ENCODE results near the gene NHEJ1. TPM values are rescaled to one million over a fixed set of nuclear protein-coding genes. Genes with fewer than 3 reads are reported as not detected.

NHEJ1 gene
- total RNA-seq, 4 donors from 2014 or later = 8.6 to 13.8 (median 11.9) TPM

DNA sequence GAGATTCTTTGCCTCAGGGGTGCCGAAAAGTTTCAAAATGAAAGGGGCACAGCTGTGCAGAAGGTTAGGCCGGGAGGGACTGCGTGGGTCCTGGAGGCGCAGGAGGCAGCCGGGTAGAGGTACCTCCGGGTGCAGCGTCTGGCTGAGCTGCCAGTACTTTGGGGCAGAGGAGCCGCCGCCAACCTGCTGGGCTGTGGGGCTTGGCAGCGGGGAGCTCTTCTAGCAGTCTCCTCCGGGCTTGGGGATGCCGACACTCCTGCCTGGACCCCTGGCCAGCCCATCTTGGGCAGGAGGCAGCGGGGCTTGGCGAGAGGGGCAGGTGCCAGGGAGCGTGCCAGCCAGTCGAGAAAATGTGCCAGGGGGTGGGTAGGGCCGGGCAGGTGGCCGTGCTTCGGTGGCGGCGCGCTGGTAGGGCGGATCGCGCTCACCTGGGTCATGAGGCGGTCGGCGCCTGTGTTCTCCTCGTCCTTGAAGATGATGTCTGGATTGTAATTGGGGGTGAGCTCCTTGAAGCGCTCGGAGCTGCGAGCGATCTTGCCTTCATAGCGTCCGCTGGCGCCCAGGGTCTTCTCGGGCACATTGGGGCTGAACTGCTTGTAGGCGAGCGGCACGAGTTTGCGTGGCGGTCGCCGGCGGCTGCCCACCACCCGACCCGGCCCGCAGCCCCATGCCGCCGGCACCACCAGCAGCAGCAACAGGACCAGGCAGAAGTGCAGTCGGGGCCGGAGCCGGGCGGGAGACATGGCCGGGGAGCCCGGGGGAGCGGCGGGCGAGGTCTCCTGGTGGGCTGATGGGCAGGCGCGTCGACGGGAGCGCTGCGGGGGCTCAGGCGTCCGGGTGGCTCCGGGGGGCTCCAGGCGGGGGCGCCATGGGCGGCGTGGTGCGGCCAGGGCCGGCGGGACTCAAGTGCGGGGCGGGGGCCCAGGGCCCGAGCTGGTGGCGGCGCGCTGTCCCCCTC, 100.6 kb downstream of the NHEJ1 start:
- Histone ChIP-seq H3K36me3 (no peaks in the 10 kb centered on the region), H3K27me3 (peaks cover 42% of the 10 kb centered on the region)

DNA sequence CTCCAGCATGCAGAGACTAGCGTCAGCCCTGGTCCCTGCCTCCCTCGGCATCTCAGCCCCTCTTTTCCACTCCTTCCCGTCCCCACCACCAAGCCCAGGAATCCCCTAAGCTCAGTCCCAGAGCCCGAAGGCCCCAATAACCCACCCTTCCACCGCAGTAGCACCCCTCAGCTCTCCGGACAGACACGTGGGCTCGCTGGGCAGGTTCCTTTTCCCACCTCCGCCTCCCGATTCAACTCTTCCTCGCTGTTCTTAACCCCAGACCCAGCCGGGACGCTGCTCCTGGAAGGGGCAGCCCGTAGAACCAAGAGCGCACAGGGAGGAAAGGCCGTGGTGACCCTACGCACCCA, 101.3 kb downstream of the NHEJ1 start:
- no peak for DNase-seq
- peaks cover 42% of the 10 kb centered on the region for H3K27me3 ChIP-seq
- H3K9me3 ChIP-seq = no peaks in the 10 kb centered on the region
- no peak overlapping the region for H3K27ac ChIP-seq
- H3K4me3 ChIP-seq (replicated peaks in 1 of 3) = no peak overlapping the region
- WGBS, 2 donors = 3 to 7% methylated on average over 12 to 16 of the region's 17 CpGs
- TF ChIP-seq POLR2A (IDR thresholded peaks at IDR 0.05) = no peak
- H3K36me3 ChIP-seq = no peaks in the 10 kb centered on the region
- peaks cover 21 to 36% of the 10 kb centered on the region in 2 donors for H3K4me1 ChIP-seq
- intact Hi-C loops (cut with DNase I) = loop anchor here (5.0 kb wide), 1 partner anchor 238 kb away; no protein-coding TSS in a partner anchor

More for the DNA sequence above, 100.6 kb downstream of the NHEJ1 start:
- no peak for TF ChIP-seq POLR2A (IDR thresholded peaks at IDR 0.05)
- TF ChIP-seq, protein P1, sequence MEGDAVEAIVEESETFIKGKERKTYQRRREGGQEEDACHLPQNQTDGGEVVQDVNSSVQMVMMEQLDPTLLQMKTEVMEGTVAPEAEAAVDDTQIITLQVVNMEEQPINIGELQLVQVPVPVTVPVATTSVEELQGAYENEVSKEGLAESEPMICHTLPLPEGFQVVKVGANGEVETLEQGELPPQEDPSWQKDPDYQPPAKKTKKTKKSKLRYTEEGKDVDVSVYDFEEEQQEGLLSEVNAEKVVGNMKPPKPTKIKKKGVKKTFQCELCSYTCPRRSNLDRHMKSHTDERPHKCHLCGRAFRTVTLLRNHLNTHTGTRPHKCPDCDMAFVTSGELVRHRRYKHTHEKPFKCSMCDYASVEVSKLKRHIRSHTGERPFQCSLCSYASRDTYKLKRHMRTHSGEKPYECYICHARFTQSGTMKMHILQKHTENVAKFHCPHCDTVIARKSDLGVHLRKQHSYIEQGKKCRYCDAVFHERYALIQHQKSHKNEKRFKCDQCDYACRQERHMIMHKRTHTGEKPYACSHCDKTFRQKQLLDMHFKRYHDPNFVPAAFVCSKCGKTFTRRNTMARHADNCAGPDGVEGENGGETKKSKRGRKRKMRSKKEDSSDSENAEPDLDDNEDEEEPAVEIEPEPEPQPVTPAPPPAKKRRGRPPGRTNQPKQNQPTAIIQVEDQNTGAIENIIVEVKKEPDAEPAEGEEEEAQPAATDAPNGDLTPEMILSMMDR (IDR thresholded peaks at IDR 0.05) = no peak
- DNase-seq = no peak
- Histone ChIP-seq H3K9me3 (no peaks in the 10 kb centered on the region), H3K4me3 (replicated peaks in 1 of 3) (peak overlapping the region in 1 of 3 donors; percentile 17), H3K27ac (no peak overlapping the region), H3K4me1 (peaks cover 21 to 36% of the 10 kb centered on the region in 2 donors)
- 0 to 2% methylated on average over 8 to 47 of the region's 81 CpGs for WGBS, 2 donors
- intact Hi-C loops (cut with DNase I) = loop anchor here (5.0 kb wide), 1 partner anchor 237 kb away; no protein-coding TSS in a partner anchor

DNA sequence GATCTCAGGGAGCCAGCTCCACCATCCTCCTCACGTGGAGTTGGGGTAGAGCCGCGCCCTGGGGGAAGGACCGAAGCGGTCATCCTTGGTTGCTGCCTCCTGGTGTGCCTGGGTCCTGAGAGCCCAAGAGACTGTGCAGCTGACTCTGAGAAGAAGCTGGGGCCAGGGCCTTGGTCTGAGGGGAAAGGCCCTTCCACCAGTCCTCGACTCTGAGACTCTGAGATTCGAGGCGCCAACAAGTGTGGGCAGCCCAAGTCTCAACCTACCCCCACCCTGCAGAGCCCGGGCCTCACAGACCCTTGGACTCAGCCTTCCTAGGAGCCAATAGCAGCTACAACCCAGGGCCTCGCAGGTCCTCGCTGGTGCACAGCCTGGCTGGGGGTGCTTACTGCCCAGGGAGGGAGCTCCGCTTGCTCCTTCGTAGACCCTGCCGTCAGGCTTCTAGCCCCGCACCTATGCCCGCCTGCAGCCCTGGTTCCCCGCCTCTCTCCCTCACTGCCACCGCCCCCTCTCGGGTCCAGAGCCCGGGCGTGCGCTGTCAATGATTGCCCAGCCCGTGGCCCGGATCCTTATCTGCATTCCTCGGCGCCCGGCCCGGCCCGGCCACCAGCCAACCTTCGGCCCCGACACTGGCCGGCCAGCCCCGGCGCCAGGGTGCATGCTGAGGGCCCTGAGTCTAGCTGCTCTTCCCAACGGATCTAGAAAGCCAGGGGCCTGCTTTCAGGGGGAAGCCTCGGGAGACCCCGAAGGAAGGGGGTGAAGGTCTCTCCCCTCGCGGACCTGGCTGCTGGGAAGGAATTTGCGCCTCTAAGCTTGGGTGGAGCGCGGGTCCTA, 101.9 kb downstream of the NHEJ1 start:
- WGBS, 2 donors = 2 to 6% methylated on average over 10 to 26 of the region's 42 CpGs
- intact Hi-C loops (cut with DNase I) = loop anchor here (5.0 kb wide), 1 partner anchor 239 kb away; no protein-coding TSS in a partner anchor
- Histone ChIP-seq H3K4me3 (replicated peaks in 1 of 3) (no peak overlapping the region), H3K9me3 (no peaks in the 10 kb centered on the region), H3K27me3 (peaks cover 42% of the 10 kb centered on the region), H3K4me1 (peaks cover 21 to 36% of the 10 kb centered on the region in 2 donors), H3K36me3 (no peaks in the 10 kb centered on the region), H3K27ac (no peak overlapping the region)
- TF ChIP-seq, protein P1 (IDR thresholded peaks at IDR 0.05) = no peak
- TF ChIP-seq POLR2A (IDR thresholded peaks at IDR 0.05) = no peak
- DNase-seq = peak; percentile 54 to 64

DNA sequence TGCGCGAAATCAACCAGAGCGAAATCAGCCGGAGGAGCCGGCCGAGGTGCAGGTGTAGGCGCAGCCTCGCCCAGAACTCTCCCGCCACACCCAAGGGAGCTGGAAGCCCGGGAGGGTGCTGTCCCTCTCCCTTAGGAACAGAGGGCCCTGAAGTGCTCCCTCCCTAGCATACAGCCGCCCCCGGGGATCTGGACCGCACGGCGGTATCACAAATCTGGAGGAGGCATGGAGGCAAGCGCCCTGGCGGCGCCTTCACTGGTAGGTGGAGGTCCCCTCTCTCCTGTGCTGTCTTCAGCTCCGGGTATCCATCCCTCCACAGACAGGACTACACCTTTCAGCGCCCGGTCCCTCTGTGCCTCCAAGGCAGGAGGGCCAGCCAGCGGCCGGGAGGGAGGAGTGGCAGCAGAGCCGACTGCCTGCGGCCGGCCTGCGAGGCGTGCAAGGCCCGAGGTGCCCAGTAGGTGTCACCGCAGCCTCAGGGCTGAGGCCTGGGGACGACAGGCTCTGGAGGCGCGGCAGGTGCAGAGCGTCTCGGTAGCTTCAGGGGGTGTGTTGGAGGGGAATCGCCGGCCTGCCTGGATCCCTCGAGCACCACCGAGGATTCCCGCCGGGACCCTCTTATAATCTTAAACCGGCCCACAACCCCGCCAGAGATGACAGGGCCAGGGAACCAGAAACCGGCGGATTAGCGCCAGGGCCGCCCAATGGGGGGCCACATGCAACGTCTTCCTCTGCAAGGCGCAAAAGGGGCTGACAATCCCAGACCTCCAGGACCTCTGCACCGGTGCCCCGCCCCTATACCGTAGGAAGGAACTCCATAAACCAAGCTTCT, 102.7 kb downstream of the NHEJ1 start:
- Histone ChIP-seq H3K36me3 (no peaks in the 10 kb centered on the region), H3K27ac (no peak overlapping the region), H3K4me3 (replicated peaks in 1 of 3) (no peak overlapping the region), H3K4me1 (peaks cover 21 to 36% of the 10 kb centered on the region in 2 donors), H3K27me3 (peaks cover 42% of the 10 kb centered on the region), H3K9me3 (no peaks in the 10 kb centered on the region)
- 1 to 6% methylated on average over 20 to 26 of the region's 52 CpGs for WGBS, 2 donors
- TF ChIP-seq, protein P1 (IDR thresholded peaks at IDR 0.05) = peak; percentile 75 to 98 (median 92)
- TF ChIP-seq POLR2A (IDR thresholded peaks at IDR 0.05) = no peak
- intact Hi-C loops (cut with DNase I) = loop anchor here (5.0 kb wide), 1 partner anchor 239 kb away; no protein-coding TSS in a partner anchor
- DNase-seq = peak; percentile 67 to 75
